OCI-LY3 (cell line): ENCODE data around the gene TERC.

Source experiments
- CTCF ChIP-seq: fragments of 200-600, 300-600 bp; sonication (generic); IDR thresholded peaks from 2 replicates; pipeline ENCODE4 v1.5.1; 2014; ENCODE audit warnings: antibody characterized with exemption, low read length, low read depth
- EZH2phosphoT487 ChIP-seq: fragments of 200-600 bp; shearing (Covaris generic); IDR thresholded peaks from 2 replicates; pipeline ENCODE4 v1.6.1; 2018; ENCODE audit warnings: antibody characterized with exemption, mixed run types, low read depth

- TF ChIP-seq CTCF (no peak), EZH2phosphoT487 (no peak)
These were observed 26.0 kb upstream of the TERC start for GRCh38 chr3:169790687-169791429.
